ENCODE results near the gene RUNX3. TPM values are rescaled to one million over a fixed set of nuclear protein-coding genes. Genes with fewer than 3 reads are reported as not detected.

Gene RUNX3
- total and polyA plus RNA-seq, 2 donors (not counting 3 experiments of a cell fraction or from before 2014, with no cell fraction given), result not detected

DNA sequence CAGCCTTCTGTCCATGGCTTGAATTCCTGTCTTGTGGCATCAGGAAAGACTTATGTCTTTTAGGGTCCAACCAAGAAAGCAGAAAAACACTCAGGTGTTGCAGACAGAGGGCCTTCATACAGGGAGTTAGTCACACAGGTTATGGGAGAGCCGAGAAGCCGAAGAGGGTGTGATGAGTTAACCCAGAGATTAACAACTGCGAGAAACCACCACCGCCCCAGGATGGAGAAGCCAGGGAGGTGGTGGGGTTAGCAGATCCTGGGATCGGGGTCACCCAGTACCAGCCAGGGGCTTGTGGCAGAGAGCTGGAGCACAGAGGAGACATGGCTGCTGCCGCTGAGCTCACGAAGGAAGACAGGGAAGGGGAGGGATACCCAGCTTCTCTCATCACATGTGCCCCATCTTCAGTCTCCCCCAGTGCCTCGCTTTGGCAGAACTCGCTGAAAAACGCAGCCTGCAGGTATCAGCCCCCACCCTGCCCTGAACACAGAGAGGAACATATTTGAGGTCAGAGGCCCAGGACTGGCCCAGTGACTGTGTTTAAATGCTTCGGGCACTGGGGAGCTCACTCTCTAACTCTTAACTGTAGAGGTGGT, 58.7 kb downstream of the RUNX3 start:
- POLR2A ChIA-PET, result no interaction called here

More for the DNA sequence above, 58.7 kb downstream of the RUNX3 start:
- H3K9me1 ChIP-seq (replicated peaks; ENCODE audit: control insufficient read depth, extremely low read depth, insufficient read depth, low read length), result no peaks in the 10 kb centered on the region
- TF ChIP-seq, protein P1, sequence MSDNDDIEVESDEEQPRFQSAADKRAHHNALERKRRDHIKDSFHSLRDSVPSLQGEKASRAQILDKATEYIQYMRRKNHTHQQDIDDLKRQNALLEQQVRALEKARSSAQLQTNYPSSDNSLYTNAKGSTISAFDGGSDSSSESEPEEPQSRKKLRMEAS (IDR thresholded peaks at IDR 0.05; ENCODE audit: insufficient read depth, insufficient read length), result no peak
- TF ChIP-seq GATA2 (IDR thresholded peaks at IDR 0.05; ENCODE audit: insufficient read depth, insufficient read length, low read depth, low read length) (no peak), EZH2 (IDR thresholded peaks at IDR 0.05; ENCODE audit: borderline replicate concordance, low read depth, low read length, severe bottlenecking) (no peak), JUN (IDR thresholded peaks at IDR 0.05; ENCODE audit: borderline replicate concordance, insufficient read depth, insufficient read length, low read depth) (no peak), POLR2A (IDR thresholded peaks at IDR 0.05; ENCODE audit: low read depth, low read length) (no peak), POLR2AphosphoS5 (IDR thresholded peaks at IDR 0.05; ENCODE audit: insufficient read depth, low read depth, low read length) (no peak), MYC (IDR thresholded peaks at IDR 0.05; ENCODE audit: low read depth, low read length) (no peak), FOS (IDR thresholded peaks at IDR 0.05; ENCODE audit: borderline replicate concordance, insufficient read depth, low read length) (no peak)
- TF ChIP-seq, protein P2, sequence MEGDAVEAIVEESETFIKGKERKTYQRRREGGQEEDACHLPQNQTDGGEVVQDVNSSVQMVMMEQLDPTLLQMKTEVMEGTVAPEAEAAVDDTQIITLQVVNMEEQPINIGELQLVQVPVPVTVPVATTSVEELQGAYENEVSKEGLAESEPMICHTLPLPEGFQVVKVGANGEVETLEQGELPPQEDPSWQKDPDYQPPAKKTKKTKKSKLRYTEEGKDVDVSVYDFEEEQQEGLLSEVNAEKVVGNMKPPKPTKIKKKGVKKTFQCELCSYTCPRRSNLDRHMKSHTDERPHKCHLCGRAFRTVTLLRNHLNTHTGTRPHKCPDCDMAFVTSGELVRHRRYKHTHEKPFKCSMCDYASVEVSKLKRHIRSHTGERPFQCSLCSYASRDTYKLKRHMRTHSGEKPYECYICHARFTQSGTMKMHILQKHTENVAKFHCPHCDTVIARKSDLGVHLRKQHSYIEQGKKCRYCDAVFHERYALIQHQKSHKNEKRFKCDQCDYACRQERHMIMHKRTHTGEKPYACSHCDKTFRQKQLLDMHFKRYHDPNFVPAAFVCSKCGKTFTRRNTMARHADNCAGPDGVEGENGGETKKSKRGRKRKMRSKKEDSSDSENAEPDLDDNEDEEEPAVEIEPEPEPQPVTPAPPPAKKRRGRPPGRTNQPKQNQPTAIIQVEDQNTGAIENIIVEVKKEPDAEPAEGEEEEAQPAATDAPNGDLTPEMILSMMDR (IDR thresholded peaks at IDR 0.05; ENCODE audit: extremely low read depth in 1 of 2, insufficient read depth in 1 of 2, low read depth in 1 of 2, low read length in 2 of 2), result no peak
- no peaks in the 10 kb centered on the region for H3K4me1 ChIP-seq (ENCODE audit: control insufficient read depth, extremely low read depth, insufficient read depth, low read length)
- no peak overlapping the region for H3K4me2 ChIP-seq (ENCODE audit: insufficient read depth, low read length)
- DNase-seq (ENCODE audit: low read depth, low spot score) (no peak), FAIRE-seq (no peak)
- no peaks in the 10 kb centered on the region for H3K36me3 ChIP-seq (ENCODE audit: control insufficient read depth in 2 of 2, extremely low read depth in 1 of 2, insufficient read depth in 2 of 2, low read length in 2 of 2)
- no peaks in the 10 kb centered on the region for H4K20me1 ChIP-seq (replicated peaks; ENCODE audit: control insufficient read depth, extremely low read depth, insufficient read depth, low read length)
- intact Hi-C loops (cut with micrococcal nuclease) (no loop called here), dilution Hi-C loops (cut with MboI; ENCODE audit: extremely low pct_ligation_motif_present, low sequenced_read_pairs) (no loop called here)
- no peak overlapping the region for H3K4me3 ChIP-seq (replicated peaks in 1 of 3; ENCODE audit: insufficient read depth in 1 of 3, low read depth in 1 of 3, low read length in 3 of 3)
- no peak overlapping the region for H3K27ac ChIP-seq (ENCODE audit: insufficient read depth, low read depth, low read length)
- no peaks in the 10 kb centered on the region for H3K79me2 ChIP-seq (ENCODE audit: control insufficient read depth, insufficient read depth, low read length)
- peaks cover 7 to 21% of the 10 kb centered on the region in 2 experiments for H3K27me3 ChIP-seq (ENCODE audit: control insufficient read depth in 2 of 2, insufficient read depth in 2 of 2, low read length in 2 of 2)
- H2AFZ ChIP-seq (ENCODE audit: low read depth, low read length), result no peak overlapping the region
- H3K9me3 ChIP-seq (replicated peaks; ENCODE audit: control insufficient read depth, insufficient read depth, low read length), result no peaks in the 10 kb centered on the region
- no TSS peak for BruUV-seq (replicated peaks)
- CTCF ChIA-PET, result no interaction called here
- no peak overlapping the region for H3K9ac ChIP-seq (replicated peaks; ENCODE audit: extremely low read depth, insufficient read depth, low read length)
